Thyroid gland (tissue), 4 donors: Measurements from ENCODE around the gene AMMECR1L.

Experiments used
- CTCF ChIP-seq, 6 experiments: fragments of 200-600 bp in 3 of 6; fragments of 450-650 bp in 3 of 6; sonication (generic) in 3 of 6; IDR thresholded peaks; one replicate each; pipeline ENCODE4 v1.5.1; 2016 to 2019; ENCODE audit warnings: antibody characterized with exemption in 6 of 6, mild to moderate bottlenecking in 2 of 6, inconsistent platforms in 1 of 6, moderate library complexity in 1 of 6
- POLR2A ChIP-seq, 2 donors: fragments of 450-650 bp; IDR thresholded peaks; one replicate each; pipeline ENCODE4 v1.6.1; 2017; ENCODE audit warnings: antibody characterized with exemption in 2 of 2, mild to moderate bottlenecking in 2 of 2, moderate library complexity in 1 of 2

DNA sequence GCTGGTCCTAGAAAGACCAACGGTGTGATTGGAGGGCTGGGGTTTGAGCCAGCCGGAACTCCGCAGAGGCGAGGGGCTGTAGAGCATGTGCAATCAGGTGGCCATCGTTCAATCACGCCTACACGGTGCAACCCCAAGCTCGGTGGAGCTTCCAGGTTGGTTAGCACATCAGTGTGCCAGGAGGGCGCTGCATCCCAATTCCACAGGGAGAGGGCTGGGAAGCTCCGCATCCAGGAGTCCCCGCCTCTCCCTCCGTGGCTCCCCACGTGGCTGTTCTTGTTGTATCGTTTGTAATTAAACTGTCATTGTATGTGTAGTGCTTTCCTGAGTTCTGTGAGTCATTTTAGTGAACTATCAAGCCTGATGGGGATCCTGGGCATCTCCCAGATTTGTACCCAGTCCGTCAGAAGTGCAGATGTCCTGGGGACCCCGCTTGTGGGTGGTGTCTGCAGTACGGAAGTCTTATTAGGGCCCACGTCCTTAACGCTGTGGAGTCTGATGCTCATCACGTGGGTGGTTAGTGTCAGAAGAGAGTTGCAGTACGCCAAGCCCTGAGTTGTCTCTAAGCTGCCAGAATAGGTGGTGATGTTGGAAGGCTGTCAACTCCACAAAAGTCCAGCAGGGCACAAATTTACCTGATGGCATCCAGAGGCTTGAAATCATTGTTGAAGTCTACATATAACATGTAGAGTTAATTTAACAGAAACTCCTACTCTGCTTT, 20.6 kb upstream of the AMMECR1L start:
- TF ChIP-seq CTCF (IDR thresholded peaks at IDR 0.05) (no peak), POLR2A (IDR thresholded peaks at IDR 0.05) (no peak)
